HUES48 (cell line): ENCODE measurements around the gene MYPOP.

Source experiments
- H3K27ac ChIP-seq: one replicate; pipeline ENCODE4 v1.7.0; 2013; ENCODE audit warnings: low read depth, low read length, inconsistent platforms
- H3K27me3 ChIP-seq: 2 replicates; pipeline ENCODE4 v1.6.1; 2013; ENCODE audit warnings: mild to moderate bottlenecking, low read length; ENCODE audit not compliant: control insufficient read depth, insufficient read depth
- H3K36me3 ChIP-seq: 2 replicates; pipeline ENCODE4 v1.6.1; 2013; ENCODE audit warnings: low read length; ENCODE audit not compliant: control insufficient read depth, insufficient read depth
- H3K4me1 ChIP-seq: 2 replicates; pipeline ENCODE4 v1.6.1; 2013; ENCODE audit warnings: mild to moderate bottlenecking, low read length; ENCODE audit not compliant: control insufficient read depth, insufficient read depth
- H3K4me3 ChIP-seq: 2 replicates; pipeline ENCODE4 v1.5.1; 2013; ENCODE audit warnings: mild to moderate bottlenecking, low read depth, low read length
- H3K9ac ChIP-seq: 2 replicates; pipeline ENCODE4 v1.6.1; 2013; ENCODE audit warnings: mild to moderate bottlenecking, low read depth, low read length, moderate library complexity
- H3K9me3 ChIP-seq: 2 replicates; pipeline ENCODE4 v1.6.1; 2013; ENCODE audit warnings: low read length; ENCODE audit not compliant: control insufficient read depth, insufficient read depth

The MYPOP gene

DNA sequence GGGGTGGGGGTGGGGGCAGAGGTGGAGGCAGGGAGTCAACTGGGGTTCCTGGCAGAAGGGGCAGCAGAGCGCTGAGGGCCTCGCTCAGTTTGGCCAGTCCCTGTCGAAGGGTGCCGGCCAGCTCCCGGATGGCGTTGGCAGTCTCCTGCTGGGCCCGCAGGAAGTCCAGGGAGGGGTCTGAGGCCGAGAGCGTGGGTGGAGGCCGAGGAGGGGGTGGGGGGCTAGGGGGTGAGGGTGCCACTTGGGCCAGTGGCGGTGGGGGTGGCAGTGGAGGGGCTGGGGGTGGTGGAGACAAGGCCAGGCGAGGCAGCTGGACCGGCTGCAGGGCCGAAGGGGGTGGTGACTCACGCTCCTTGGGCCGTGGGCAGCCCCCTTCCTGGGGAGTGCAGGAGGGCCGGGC is 11.5 kb downstream of the MYPOP start:
- Histone ChIP-seq H3K9ac (no peak overlapping the region), H3K27ac (no peak overlapping the region), H3K4me1 (no peaks in the 10 kb centered on the region), H3K9me3 (no peaks in the 10 kb centered on the region), H3K36me3 (no peaks in the 10 kb centered on the region), H3K27me3 (no peaks in the 10 kb centered on the region), H3K4me3 (no peak overlapping the region)

DNA sequence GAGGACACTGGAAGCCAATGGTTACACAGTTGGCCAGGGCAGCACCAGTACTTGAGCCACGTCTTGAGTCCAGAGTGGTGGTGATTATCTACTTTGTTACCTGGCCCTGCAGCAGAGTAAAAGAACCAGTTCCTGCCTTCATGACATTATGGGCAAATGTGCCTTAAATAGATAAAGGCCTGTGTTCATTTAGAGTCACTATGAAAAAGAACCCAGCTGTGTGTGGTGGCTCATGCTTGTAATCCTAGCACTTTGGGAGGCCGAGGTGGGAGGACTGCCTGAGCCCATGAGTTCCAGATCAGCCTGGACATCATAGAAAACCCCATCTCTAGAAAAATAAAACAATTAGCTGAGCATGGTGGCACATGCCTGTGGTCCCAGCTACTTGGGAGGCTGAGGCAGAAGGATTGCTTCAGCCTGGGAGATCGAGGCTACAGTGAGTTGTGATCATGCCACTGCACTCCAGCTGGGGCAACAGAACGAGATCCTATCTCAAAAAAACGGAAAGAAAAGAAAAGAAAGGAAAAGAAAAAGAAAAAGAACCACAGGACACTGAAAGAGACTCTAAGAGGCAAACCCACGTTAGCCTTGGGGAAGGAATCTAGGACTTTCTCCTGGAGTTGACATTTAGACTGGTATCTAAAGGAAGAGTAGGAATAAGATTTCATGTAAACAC is 13.1 kb downstream of the MYPOP start:
- H3K36me3 ChIP-seq: no peaks in the 10 kb centered on the region
- H3K27me3 ChIP-seq: no peaks in the 10 kb centered on the region
- no peak overlapping the region for H3K27ac ChIP-seq
- no peaks in the 10 kb centered on the region for H3K4me1 ChIP-seq
- no peaks in the 10 kb centered on the region for H3K9me3 ChIP-seq
- H3K4me3 ChIP-seq: no peak overlapping the region
- no peak overlapping the region for H3K9ac ChIP-seq

DNA sequence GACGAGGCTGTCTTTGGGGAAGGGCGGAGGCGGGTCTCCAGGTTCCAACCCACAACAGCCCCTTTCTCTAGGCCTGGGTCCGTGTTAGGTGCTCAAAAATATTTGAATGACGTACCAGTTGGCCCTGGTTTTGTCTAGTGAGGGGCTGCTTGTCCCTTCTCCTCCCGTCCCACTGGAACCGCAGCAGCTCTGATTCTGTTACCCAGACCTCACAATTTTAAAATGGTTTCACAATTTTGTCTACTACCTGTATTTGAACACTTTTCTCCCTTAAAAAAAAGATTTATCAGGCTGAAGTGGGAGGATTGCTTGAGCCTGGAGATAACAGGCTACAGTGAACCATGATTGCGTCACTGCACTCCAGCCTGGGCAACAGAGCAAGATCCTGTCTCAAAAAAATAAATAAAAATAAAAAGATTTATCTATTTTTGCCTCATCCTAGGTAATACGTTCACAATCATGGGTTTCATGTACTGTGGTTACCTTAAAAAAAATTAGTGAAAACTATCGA is 15.2 kb downstream of the MYPOP start:
- H3K27ac ChIP-seq: peak overlapping the region; percentile 93
- H3K9me3 ChIP-seq: no peaks in the 10 kb centered on the region
- no peaks in the 10 kb centered on the region for H3K27me3 ChIP-seq
- H3K9ac ChIP-seq: peak overlapping the region; percentile 81
- H3K36me3 ChIP-seq: no peaks in the 10 kb centered on the region
- peaks cover 3% of the 10 kb centered on the region; the same call in 1 of the 2 replicates for H3K4me1 ChIP-seq
- peak overlapping the region; percentile 83 for H3K4me3 ChIP-seq

DNA sequence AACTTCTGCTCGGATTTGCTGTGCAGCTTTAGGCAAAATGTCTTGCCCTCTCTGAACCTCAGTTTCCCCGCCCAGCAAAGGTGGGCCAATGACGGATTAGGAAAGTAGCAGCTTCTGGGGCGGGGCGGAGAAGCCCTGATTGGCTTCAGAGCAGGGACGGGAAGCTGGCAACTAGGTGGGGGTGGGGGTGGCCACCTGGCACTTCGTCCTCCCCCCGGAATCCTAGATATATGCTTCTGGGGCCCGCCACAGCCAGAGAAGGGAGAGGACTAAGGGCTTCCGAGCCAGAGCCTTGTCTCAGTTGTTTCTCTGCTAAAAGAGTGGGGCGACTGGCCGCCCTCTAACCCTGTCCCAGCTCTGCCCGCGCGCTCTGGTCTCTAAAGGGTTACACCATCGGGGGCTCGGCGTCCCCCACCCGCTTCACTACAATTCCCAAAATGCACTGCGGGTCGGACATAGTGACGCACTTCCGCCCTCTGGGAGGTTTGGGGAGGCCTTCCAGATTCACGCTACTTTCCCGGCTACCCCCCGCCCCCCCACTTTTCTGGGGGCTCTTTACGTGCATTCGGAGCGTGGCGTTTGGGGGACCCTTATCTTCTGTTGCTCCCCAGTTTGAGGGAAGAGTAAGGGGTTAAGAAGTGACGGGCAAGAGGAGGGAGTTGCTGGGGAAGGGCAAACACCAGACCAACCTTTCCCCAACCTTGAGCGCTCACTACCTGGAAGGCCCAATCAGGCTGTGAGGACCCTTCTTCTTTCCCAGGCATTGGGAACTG is 15.8 kb downstream of the MYPOP start:
- Histone ChIP-seq H3K27me3 (no peaks in the 10 kb centered on the region), H3K4me3 (peak overlapping the region; percentile 83), H3K9ac (peak overlapping the region; percentile 81), H3K27ac (peak overlapping the region; percentile 93), H3K36me3 (no peaks in the 10 kb centered on the region), H3K4me1 (peaks cover 9% of the 10 kb centered on the region), H3K9me3 (no peaks in the 10 kb centered on the region)

DNA sequence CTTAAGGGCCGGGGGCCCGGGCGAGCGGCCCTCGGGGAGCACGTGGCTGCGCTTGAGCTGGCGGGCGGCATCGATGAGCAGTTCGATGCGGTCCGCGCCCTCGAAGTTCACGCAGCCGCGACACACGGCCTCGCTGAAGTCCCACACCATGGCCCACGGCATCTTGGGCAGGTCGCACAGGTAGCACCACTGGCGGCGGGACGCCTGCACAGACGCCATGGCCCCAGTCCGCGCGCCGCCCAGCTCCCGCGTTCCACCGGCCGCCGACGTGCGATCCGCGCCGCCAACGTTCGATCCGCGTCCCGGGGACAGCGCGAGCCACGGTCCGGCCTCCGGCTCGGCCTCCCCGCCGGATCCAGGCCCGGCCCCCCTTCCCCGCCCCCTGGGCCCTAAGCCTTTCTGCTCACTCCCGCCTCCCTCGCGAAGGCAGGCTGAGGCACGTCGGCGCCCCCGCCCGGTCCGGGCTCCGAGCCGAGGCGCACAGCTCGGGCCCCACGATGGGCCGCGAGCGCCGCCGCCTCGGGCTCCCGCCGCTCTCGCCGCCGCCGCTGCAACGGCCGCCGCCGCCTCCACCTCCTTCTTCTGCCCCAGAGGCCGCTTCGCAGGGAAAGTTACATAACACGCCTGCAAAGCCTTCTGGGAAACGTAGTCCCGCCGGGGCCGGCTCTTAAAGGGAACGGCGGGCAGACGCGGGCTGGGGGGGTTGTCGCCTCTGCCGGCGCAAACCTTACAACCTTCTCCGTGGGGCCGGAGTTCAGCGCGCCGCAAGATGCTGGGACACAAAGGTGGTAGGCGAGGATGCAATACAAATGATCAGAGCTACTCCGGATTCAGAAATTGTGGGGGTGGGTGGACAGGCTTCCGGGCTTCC is 16.6 kb downstream of the MYPOP start, which contains the start of gene IRF2BP1:
Gene IRF2BP1, minus strand, starts transcription at position 586 of the 871 bp plus-strand sequence. Its CDS starts 367 bp downstream, at position 219.
- Histone ChIP-seq H3K27me3 (no peaks in the 10 kb centered on the region), H3K9ac (peak within 1 kb of the TSS; percentile 81), H3K4me1 (peaks cover 17% of the 10 kb centered on the region), H3K27ac (peak within 1 kb of the TSS; percentile 93), H3K36me3 (no peaks in the 10 kb centered on the region), H3K4me3 (peak within 1 kb of the TSS; percentile 83), H3K9me3 (no peaks in the 10 kb centered on the region)

DNA sequence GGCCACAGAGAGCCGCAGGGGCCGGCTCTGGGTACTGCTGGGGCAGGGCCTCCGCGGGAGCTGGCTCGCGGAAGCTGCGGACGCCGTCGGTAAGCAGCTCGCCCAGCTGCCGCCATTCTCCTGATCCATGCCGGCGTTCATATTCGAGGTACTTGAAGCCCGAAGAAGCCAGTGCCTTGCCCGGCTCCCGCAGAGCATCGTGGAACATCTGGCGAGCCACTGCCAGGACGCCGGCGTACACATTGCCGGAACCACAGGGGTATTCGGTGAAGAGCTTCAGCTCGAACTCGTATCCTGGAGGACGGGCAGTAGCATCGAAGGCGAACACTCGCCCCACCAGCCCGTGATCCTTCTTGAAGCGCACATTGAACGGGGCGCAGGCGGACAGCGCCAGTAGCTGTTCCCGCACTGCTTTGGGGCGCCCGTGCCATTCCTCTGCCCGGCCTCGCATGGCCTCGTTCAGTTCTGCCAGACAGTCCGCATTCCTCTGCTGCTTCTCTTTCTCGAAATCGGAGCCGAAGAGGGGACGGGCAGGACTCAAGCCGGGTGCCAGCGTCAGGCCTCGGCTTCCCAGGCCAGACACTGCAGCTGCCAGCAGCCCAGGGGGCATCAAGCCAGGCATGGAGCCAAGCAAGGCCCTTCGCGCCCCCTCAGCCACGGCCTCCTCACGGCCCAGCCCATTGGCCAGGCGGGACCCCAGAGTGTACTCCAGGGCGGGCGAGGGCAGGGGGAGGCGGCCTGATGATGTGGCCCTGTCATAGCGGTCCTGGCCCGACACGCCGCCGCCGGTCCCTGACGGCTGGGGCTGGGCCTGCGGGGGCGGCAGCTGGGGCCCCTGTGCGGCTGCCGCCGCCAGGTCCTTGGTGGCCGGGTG is 17.5 kb downstream of the MYPOP start:
- peak overlapping the region; percentile 83 for H3K4me3 ChIP-seq
- no peaks in the 10 kb centered on the region for H3K9me3 ChIP-seq
- peak overlapping the region; percentile 93 for H3K27ac ChIP-seq
- H3K27me3 ChIP-seq: no peaks in the 10 kb centered on the region
- H3K4me1 ChIP-seq: peaks cover 17% of the 10 kb centered on the region
- peak overlapping the region; percentile 81; the same call in 1 of the 2 replicates for H3K9ac ChIP-seq
- H3K36me3 ChIP-seq: no peaks in the 10 kb centered on the region

DNA sequence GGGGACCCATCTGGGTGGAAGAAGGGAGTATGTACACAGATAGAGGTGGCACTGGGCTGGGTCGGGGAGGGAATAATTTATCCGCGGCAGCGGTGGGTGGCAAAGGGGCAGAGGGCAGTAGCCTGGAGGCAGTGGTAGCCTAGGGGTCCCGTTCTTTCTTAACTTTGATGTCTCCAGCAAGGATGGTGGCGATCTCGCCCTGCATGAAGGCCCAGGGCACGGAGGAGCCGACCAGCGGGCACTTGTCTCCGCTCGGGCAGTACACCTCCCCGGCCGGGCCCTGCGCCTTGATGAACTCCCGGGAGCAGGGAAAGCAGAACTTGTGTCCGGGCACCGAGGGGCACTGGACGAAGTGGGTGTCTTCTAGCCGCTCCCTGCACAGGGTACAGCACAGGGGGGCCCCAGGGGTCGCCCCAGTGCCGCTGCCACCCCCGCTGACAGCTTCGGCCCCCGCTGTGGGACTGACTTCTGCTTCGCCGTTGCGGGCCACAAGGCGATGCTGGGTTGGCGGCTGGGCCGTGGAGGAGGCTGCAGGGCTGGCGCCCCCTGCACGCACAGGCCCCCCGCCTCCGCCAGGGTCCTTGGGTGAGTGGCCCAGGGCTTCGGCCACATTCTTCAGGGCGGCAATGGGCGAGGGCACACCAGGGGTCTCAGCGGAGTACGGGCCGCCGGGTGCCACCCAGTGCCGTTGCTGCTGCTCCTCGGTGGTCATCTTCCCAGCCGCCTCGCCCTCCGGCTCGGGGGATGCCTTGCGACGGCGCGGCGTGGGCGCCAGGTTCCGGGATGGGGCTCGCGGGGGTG is 18.3 kb downstream of the MYPOP start:
- no peaks in the 10 kb centered on the region for H3K36me3 ChIP-seq
- H3K9me3 ChIP-seq: no peaks in the 10 kb centered on the region
- no peaks in the 10 kb centered on the region for H3K27me3 ChIP-seq
- peaks cover 17% of the 10 kb centered on the region for H3K4me1 ChIP-seq
- no peak overlapping the region for H3K27ac ChIP-seq
- no peak overlapping the region for H3K4me3 ChIP-seq
- no peak overlapping the region for H3K9ac ChIP-seq

DNA sequence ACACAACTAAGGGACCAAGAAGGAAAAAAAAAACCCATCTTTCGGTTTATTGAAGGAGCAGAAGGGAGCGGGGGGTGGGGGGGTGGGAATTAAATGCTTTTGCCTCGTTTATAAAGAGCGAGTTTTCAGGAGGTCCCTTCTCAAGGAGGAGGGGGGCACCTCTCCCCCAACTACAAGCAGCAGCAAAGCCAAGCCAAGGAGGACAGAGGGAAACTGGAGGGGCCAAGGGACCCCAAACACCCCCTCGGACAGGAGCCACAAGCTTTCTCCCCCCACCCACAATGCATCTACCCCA is 18.9 kb downstream of the MYPOP start:
- H3K9me3 ChIP-seq: no peaks in the 10 kb centered on the region
- H3K27me3 ChIP-seq: no peaks in the 10 kb centered on the region
- H3K36me3 ChIP-seq: no peaks in the 10 kb centered on the region
- H3K27ac ChIP-seq: no peak overlapping the region
- no peak overlapping the region; the same call in 1 of the 2 replicates for H3K4me3 ChIP-seq
- H3K9ac ChIP-seq: no peak overlapping the region
- H3K4me1 ChIP-seq: peaks cover 17% of the 10 kb centered on the region

DNA sequence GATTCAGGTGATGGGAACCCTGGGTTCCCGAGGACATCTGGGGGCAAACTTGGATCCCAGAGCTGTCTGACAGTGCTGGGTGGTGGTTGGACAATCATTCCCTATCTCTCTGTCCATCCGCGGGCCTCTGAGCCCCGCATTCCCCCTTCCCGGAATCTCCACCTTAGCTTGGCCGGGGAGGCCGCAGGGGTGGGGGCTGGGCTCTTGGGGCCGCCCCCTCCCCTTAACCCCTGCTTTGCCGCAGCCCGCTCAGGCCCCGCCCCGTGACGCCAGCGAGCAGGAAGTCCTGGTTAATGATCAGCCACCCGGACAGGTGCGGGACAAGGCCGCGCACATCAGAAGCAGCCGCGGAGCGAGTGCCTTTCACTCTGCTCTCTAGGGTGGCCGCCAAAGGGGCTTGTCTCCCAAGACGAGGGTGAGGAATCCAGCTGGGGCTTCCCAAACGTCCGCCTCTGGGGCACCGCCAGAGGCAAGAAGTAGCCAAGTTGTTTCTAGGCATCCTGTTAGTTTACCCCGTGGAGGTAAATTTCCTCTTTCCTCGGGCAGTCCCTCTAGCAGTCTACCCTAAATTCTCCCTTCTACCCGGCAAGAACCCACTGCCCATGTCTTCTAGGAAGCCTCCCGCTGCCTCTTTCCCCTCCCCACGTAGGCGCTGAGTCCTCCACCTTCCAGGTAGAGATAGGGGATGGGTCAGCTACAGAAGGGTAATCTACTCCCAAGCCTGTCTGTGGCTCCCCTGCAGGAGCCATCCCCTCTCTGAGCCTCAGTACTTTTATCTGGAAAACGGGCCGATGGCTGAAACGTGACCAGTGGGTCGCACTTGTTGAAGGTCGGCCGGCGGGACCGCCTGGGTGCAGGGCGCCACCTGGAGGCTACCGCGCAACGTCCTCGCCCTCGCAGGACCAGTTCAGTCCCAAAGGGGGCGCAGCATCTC is 19.5 kb downstream of the MYPOP start:
- no peaks in the 10 kb centered on the region for H3K27me3 ChIP-seq
- H3K36me3 ChIP-seq: no peaks in the 10 kb centered on the region
- H3K9me3 ChIP-seq: no peaks in the 10 kb centered on the region
- peak overlapping the region; percentile 89 for H3K27ac ChIP-seq
- H3K9ac ChIP-seq: peak overlapping the region; percentile 42; the same call in 1 of the 2 replicates
- H3K4me1 ChIP-seq: peaks cover 17% of the 10 kb centered on the region
- H3K4me3 ChIP-seq: peak overlapping the region; percentile 66
